Activated T-cell treated with anti-CD3 and anti-CD28 coated beads, Interleukin-2, amount 50 U/mL, for 4 hours (primary cell): ENCODE measurements around the gene LTBP3. TPM values are rescaled to one million over a fixed set of nuclear protein-coding genes. Genes with fewer than 3 reads are reported as not detected.

Source experiments
- ATAC-seq, 2 donors: fragments of 200-7000 bp; cut with Tn5 transposase; one replicate each; pipeline ENCODE4 v1.10.0; 2021
- DNase-seq: peaks from one replicate; pipeline ENCODE4 v3.0.0-alpha.2; 2020
- H3K27me3 Mint-ChIP-seq: one replicate; pipeline ENCODE4 v1.8.0; 2021; ENCODE audit warnings: low read depth, mixed read lengths
- H3K36me3 Mint-ChIP-seq: one replicate; pipeline ENCODE4 v1.8.0; 2022; ENCODE audit warnings: mixed read lengths; ENCODE audit not compliant: insufficient read depth
- H3K4me1 Mint-ChIP-seq: one replicate; pipeline ENCODE4 v1.8.0; 2021; ENCODE audit warnings: low read depth, mixed read lengths
- H3K4me3 Mint-ChIP-seq: one replicate; pipeline ENCODE4 v1.8.0; 2021; ENCODE audit warnings: mild to moderate bottlenecking, moderate library complexity, mixed read lengths
- H3K9me3 Mint-ChIP-seq: one replicate; pipeline ENCODE4 v1.8.0; 2021; ENCODE audit warnings: mixed read lengths
- total RNA-seq, 3 donors: library from RNA; stranded (reverse); gene quantifications; one replicate each; pipeline ENCODE4 v1.2.1, GENCODE V29; 2021

Gene LTBP3
- total RNA-seq, 3 donors from 2014 or later = 33.1 to 40.8 (median 40.1) TPM

DNA sequence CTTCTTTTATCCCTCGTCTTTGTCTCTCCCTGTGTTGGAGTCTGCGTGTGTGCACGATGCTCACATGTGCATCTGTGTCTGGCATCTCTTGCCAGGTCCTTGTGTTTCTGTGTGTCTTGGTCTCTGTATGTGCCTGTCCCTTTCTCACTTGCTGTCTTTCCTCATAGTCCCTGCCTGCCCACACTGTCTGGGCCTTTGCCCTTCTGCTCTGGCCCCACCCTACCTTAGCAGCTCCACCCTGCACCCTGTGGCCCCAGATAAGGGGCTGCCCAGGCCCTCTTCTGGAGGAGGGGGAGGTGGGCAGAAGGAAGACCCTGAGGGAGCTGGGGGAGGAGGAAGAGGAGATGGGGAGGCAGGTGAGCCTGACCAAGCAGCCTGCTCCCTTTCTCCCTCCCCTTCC, 20.5 kb upstream of the LTBP3 start:
- no peak for DNase-seq
- Mint-ChIP-seq H3K27me3 (no peaks in the 10 kb centered on the region), H3K4me1 (peaks cover 36% of the 10 kb centered on the region), H3K36me3 (peaks cover 19% of the 10 kb centered on the region), H3K4me3 (peak overlapping the region; percentile 51), H3K9me3 (no peaks in the 10 kb centered on the region)
- ATAC-seq = no peak

DNA sequence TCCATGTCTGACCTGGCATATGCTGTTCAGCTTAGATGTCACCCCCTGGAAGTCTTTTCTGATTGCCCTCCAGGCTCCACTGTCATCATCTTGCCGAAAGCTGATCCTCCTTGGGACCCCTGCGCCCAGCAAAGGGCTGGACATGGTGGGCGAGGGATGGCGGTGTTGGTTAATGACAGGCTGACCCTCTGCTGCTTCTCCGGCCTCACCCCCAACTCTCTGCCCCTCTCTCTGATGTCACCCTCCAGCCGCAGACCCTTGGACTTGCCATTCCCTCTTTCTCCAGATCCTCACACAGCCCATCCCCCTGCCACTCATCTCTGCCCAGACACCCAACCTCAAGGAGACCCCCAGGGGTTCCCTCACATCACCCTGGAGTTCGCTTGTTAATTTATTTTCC, 20.0 kb upstream of the LTBP3 start:
- H3K4me1 Mint-ChIP-seq = peaks cover 40% of the 10 kb centered on the region
- DNase-seq (no peak), ATAC-seq (no peak)
- peak overlapping the region; percentile 85 for H3K4me3 Mint-ChIP-seq
- H3K36me3 Mint-ChIP-seq = peaks cover 19% of the 10 kb centered on the region
- no peaks in the 10 kb centered on the region for H3K9me3 Mint-ChIP-seq
- no peaks in the 10 kb centered on the region for H3K27me3 Mint-ChIP-seq

DNA sequence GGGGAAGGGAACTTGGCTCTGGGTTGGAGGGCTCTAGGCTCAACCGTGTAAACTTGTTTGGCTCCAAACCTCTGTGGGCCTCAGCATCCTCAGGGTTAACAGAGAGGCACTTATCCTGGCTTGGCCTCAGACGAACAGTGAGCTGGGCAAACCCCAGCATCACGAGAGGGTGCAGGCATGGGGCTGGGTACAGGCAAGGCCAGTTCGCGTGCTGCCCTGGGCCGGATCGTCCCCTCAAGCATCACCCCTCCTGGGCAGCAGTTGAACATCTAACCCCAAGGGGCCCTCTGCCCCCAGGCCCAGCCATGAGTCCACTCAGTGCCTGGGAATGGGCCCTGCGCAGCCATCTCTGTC, 19.6 kb upstream of the LTBP3 start:
- Mint-ChIP-seq H3K9me3 (no peaks in the 10 kb centered on the region), H3K27me3 (no peaks in the 10 kb centered on the region), H3K36me3 (peaks cover 15% of the 10 kb centered on the region), H3K4me3 (peak overlapping the region; percentile 85), H3K4me1 (peaks cover 42% of the 10 kb centered on the region)
- no peak for DNase-seq
- ATAC-seq = no peak

DNA sequence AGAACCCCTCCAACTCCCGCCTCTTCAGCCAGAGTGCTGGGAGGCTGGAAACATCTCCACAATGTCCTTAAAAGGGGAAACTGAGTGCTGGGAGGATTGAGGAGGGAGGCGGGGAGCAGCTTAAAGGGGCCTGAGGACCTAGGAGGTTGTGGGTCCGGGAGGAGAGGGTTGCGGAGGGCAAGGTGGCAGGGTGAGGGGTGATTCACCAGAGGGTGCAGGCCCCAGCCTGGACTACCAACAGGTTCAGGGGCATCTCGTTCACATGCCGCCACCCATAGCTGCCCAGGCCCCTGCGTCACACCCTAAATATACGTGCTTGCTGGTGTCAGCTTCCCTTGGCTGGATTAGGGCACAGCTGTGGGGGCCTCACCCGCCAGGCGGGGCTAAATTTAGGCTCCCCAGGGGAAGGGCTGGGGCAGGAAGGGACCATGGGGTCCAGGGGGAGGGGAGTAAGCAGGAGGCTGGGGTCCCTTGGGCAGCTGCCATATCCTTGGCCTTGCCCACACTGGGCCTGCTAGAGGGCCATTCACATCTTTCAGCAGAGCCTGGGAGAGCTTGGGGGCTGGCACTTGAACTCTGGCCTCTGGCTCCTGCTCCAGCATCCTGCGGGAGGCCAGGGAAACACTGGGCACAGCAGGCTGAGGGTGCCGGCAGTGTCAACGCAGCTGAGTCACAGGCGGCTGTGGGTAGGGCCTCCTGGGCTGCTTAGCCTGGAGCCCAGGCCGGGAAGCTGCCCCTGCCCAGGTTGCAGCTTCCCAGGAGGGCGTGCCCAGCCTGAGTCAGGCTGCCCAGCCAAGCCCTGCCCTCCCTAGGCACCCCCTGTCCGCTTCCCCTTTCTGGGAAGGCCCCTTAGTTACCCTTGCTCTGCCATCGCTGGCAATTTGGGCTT, 19.0 kb upstream of the LTBP3 start:
- H3K4me1 Mint-ChIP-seq = peaks cover 44% of the 10 kb centered on the region
- DNase-seq (peak; percentile 26), ATAC-seq (peak; percentile 17 to 19)
- H3K27me3 Mint-ChIP-seq = no peaks in the 10 kb centered on the region
- H3K9me3 Mint-ChIP-seq = no peaks in the 10 kb centered on the region
- H3K36me3 Mint-ChIP-seq = peaks cover 12% of the 10 kb centered on the region
- H3K4me3 Mint-ChIP-seq = peak overlapping the region; percentile 85

DNA sequence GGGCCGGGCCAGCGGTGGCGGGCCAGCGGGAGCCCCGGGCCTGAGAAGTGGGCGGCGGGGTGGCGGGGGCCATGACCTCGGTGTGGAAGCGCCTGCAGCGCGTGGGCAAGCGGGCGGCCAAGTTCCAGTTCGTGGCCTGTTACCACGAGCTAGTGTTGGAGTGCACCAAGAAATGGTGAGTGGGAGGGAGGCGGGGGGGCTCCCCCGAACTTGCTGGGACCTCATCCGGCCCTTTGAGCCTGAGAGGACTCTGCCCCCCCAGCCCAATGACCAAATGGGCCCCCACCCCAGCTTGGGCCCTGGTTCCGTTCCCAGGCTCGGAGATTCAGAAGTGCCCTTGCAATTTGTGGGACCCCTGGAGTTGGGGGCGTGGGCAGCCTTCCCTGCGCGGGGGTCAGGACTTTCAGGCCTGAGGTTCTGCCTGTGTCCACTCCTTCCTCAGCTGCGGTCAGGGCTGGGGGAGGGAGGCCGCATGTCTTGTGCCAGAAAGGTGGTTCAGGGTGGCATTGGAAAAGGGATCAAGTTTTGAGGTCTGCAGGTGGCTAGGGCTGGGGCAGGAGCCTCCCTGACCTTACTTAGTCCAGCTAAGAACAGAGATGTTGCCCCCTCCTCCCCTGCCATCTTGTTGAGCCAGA, 18.2 kb upstream of the LTBP3 start:
- Mint-ChIP-seq H3K4me3 (peak overlapping the region; percentile 85), H3K4me1 (peaks cover 52% of the 10 kb centered on the region), H3K9me3 (no peaks in the 10 kb centered on the region), H3K36me3 (peaks cover 16% of the 10 kb centered on the region), H3K27me3 (no peaks in the 10 kb centered on the region)
- no peak for DNase-seq
- no peak for ATAC-seq

DNA sequence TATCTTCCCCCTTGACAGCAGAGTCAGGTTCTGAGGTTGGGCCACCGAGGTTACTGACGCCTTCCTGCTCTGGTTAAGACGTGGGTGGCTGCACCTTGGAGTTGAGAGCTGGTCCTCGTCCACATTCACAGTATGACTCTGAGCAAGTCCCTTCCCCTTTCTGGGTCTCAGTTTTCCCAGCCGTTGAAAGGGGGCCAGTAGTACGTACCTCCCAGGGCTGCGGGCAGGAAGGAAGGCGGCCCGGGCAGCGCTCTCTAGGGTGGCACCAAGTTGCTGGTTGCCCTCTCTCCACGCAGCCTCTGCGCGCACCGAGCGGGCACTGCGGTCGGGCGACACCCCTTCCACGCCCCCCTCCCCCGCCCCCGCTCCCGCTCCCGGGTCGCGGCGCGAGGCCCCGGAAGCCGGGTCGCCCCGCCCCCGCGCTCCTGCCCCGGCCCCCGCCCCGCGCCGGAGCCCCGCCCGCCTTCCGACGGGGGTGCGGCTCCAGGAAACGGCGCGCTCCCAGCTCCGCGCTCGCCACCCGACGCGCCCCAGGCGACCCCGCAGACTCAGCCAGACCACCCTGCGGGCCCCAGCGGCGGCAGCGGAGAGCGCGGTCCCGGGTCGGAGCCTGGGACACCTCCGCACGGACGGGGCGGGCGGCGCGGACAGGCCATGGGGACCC, 17.5 kb upstream of the LTBP3 start, which contains the start of gene EHBP1L1:
Gene EHBP1L1 (plus strand): TSS at position 486 of the 664 bp plus-strand sequence. CDS start 250 bp downstream, outside the sequence.
- H3K9me3 Mint-ChIP-seq = no peaks in the 10 kb centered on the region

DNA sequence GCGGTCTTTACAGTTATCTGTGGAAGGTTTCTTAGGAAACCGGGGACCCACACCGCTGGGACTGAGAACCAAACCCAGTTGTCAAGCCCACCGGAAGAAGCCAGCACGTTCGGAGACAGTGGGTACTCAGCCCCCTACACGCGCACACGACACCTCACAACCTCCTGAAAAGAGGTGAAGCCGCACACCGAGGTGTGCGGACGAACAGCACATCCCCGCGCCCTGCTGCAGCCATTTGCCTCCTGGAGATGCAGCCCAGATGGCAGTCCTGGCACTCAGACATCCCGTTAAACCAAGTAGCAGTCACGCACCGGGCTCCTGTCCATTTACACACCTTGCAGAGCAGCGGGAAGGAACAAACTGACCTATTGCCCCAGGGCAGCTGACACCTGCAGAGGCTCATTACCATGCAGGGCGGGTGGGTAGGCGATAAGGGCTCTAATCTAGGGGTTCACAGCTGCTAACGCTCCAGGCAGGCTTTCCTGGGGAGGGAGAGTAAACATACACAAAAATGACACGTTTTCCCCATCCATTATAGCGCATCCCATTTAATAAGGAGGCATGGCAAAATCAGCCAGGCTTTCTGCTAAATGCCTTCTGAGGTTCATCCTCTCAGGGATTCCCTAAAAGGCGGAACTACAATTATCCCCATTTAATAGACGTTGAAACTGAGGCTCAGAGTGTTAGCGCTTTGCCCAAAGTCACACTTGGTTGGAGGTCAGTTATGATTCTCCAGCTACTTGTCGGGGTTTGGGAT, 16.8 kb upstream of the LTBP3 start:
- Mint-ChIP-seq H3K4me3 (peak overlapping the region; percentile 89), H3K27me3 (no peaks in the 10 kb centered on the region), H3K9me3 (no peaks in the 10 kb centered on the region), H3K4me1 (peaks cover 56% of the 10 kb centered on the region), H3K36me3 (peaks cover 17% of the 10 kb centered on the region)
- ATAC-seq = peak; percentile 1 to 2
- no peak for DNase-seq

More for the DNA sequence above, 17.5 kb upstream of the LTBP3 start, which contains the start of gene EHBP1L1:
- DNase-seq (peak; percentile 70), ATAC-seq (peak; percentile 23 to 30)
- Mint-ChIP-seq H3K36me3 (peaks cover 17% of the 10 kb centered on the region), H3K27me3 (no peaks in the 10 kb centered on the region), H3K4me1 (peaks cover 53% of the 10 kb centered on the region), H3K4me3 (peak within 1 kb of the TSS; percentile 89)

DNA sequence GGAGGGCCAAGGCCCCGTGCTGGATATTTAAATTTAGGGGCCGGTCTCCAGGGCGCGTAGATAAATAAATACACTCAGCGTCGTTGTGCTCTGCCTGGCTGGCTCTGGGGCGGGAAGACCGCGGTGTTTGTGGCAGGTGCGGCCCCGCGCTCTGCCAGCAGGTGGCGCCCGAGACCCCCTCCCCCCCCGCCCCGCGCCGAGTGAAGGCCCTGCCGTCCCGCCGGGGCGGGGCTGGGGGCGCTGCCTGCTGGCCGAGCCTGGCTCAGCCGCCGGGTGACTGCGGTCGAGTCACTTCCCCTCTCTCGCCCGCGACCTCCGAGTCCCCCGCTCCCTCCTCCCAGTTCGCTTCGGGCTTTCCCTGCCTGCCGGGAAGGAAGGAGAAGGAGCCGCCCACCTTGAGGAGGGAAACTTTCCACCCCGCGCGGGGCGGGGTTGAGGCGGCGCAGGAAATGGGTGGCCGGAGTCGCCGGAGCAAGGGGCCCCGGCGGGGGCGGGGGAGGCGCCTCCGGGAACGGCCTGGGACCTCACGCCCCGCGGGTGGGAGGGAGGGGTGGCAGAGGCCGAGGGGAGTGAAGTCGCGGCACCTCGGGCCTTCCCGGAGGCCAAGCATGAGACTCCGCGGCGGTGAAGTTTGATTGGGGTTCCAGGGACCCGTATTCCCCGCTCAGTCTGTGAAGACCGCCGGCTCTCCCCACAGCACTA, 16.1 kb upstream of the LTBP3 start:
- peaks cover 58% of the 10 kb centered on the region for H3K4me1 Mint-ChIP-seq

DNA sequence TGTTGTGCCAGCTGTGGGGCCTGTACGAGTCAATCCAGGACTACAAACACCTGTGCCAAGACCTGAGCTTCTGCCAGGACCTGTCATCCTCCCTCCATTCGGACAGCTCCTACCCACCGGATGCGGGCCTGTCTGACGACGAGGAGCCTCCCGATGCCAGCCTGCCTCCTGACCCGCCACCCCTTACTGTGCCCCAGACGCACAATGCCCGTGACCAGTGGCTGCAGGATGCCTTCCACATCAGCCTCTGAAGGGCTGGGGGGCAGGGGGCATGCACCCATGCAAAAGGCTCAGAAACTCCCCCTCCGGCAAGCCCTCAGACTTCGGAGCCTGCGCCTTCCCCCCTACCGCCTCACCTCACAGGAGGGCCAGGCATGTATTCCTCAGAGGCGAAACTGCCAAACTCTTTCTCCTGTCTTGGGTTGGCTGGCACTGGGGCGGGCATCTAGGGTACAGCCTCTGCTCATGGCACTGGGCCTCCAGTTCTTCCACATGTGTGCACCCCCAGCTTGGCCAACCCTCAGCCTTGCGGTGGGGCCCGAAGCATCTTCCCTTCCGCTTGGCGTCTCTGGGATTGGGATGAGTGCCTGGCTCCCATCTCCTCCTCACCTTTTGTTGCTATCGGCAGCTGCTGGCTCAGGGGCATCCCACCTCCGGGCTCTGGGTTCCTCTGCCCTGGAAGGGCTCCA, 15.4 kb upstream of the LTBP3 start:
- Mint-ChIP-seq H3K27me3 (no peaks in the 10 kb centered on the region), H3K4me1 (peaks cover 63% of the 10 kb centered on the region), H3K4me3 (peak overlapping the region; percentile 85), H3K36me3 (peaks cover 11% of the 10 kb centered on the region), H3K9me3 (no peaks in the 10 kb centered on the region)
- no peak for ATAC-seq
- DNase-seq = no peak

More for the DNA sequence above, 16.1 kb upstream of the LTBP3 start:
- no peaks in the 10 kb centered on the region for H3K9me3 Mint-ChIP-seq
- ATAC-seq = peak; percentile 25 to 28
- H3K4me3 Mint-ChIP-seq = peak overlapping the region; percentile 89
- DNase-seq = peak; percentile 81
- peaks cover 13% of the 10 kb centered on the region for H3K36me3 Mint-ChIP-seq
- H3K27me3 Mint-ChIP-seq = no peaks in the 10 kb centered on the region

DNA sequence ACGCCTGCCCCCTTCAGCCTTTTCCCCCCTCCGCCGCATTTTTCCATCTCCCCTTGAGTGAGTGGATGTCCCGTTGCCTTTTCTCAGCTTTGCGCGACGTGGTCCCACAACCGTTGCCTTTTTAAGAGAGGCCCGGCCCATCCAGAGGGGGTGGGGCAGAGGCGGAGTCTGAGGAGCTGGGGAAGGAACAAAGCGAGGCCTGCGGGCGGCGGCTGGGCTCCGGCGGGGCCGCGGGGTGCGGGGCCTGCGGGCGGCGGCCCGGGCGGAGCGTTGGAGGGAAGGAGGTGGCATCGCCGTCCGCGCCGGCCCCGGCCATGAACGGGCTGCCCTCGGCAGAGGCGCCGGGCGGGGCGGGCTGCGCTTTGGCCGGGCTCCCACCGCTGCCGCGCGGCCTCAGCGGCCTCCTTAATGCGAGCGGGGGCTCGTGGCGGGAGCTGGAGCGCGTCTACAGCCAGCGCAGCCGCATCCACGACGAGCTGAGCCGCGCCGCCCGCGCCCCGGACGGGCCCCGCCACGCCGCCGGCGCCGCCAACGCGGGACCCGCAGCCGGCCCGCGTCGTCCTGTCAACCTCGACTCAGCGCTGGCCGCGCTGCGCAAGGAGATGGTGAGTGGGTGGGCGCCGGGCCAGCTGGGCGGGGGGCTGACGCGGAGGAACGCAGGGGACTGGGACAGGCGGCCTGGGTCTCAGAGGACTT, 14.3 kb upstream of the LTBP3 start, which contains the start of gene FAM89B:
Gene FAM89B (plus strand): TSS at position 183 of the 696 bp plus-strand sequence. CDS start 132 bp downstream, at position 315.
- H3K4me1 Mint-ChIP-seq = peaks cover 61% of the 10 kb centered on the region
- peak in 1 of 2 donors; percentile 6 for ATAC-seq
- peak within 1 kb of the TSS; percentile 99 for H3K4me3 Mint-ChIP-seq
- DNase-seq = peak; percentile 86
- no peaks in the 10 kb centered on the region for H3K27me3 Mint-ChIP-seq
- H3K9me3 Mint-ChIP-seq = no peaks in the 10 kb centered on the region
- H3K36me3 Mint-ChIP-seq = peaks cover 14% of the 10 kb centered on the region

DNA sequence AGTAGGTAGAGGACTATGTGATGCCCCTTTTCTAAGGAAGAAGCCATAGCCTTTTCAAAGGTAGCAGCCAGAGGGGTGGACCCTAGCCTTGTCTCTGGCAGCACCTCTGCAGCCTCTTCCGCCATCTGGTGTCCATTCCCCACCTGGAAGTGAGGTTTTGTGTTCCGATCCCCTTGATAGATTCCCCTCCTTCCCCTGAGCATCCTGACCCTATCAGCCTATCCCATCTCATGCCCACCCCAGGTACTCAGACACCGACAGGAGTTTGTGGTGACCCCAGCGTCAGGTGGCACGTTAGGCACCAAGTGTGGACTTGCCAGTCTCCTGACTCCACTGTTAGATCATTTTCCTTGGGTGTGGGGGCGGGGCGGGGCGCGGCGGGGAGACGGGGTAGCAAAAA, 13.8 kb upstream of the LTBP3 start:
- Mint-ChIP-seq H3K9me3 (no peaks in the 10 kb centered on the region), H3K27me3 (no peaks in the 10 kb centered on the region), H3K4me1 (peaks cover 61% of the 10 kb centered on the region), H3K4me3 (peak overlapping the region; percentile 99), H3K36me3 (peaks cover 14% of the 10 kb centered on the region)
- DNase-seq (no peak), ATAC-seq (no peak)

DNA sequence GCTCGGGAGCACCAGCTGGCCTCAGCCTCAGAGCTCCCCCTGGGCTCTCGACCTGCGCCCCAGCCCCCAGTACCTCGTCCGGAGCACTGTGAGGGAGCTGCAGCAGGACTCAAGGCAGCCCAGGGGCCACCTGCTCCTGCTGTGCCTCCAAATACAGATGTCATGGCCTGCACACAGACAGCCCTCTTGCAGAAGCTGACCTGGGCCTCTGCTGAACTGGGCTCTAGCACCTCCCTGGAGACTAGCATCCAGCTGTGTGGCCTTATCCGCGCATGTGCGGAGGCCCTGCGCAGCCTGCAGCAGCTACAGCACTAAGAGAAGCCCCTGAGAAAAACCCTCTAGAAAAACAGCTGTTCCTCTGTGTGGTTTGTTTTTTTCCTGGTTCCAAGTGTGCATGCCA, 13.3 kb upstream of the LTBP3 start:
- peaks cover 61% of the 10 kb centered on the region for H3K4me1 Mint-ChIP-seq

More for the DNA sequence above, 13.3 kb upstream of the LTBP3 start:
- no peaks in the 10 kb centered on the region for H3K27me3 Mint-ChIP-seq
- no peak for ATAC-seq
- peaks cover 14% of the 10 kb centered on the region for H3K36me3 Mint-ChIP-seq
- H3K4me3 Mint-ChIP-seq = peak overlapping the region; percentile 99
- H3K9me3 Mint-ChIP-seq = no peaks in the 10 kb centered on the region
- no peak for DNase-seq
